Gastrocnemius medialis (tissue), 4 donors: ENCODE data around the gene CSF1. TPM values are rescaled to one million over a fixed set of nuclear protein-coding genes. Genes with fewer than 3 reads are reported as not detected.

Experiments used
- ATAC-seq, 2 donors: fragments of 150-250 bp; one replicate each; pipeline ENCODE4 v1.9.1; 2016
- DNase-seq, 2 donors: peaks; one replicate each; pipeline ENCODE4 v3.0.0-alpha.2; 2019
- H3K27ac ChIP-seq, 4 donors: fragments of 200-600 bp; sonication (generic); 1 replicate in 1 of 4; 2 replicates in 3 of 4; pipeline ENCODE4 v1.5.1; 2016 to 2018; ENCODE audit warnings: mild to moderate bottlenecking in 2 of 4, moderate library complexity in 1 of 4
- H3K27me3 ChIP-seq, 3 donors: fragments of 200-600 bp; sonication (generic) in 2 of 3; 1 replicate in 1 of 3; 2 replicates in 2 of 3; pipeline versions ENCODE4 v1.5.1 to v1.6.0; 2016 to 2019; ENCODE audit warnings: mild to moderate bottlenecking in 1 of 3, moderate library complexity in 1 of 3
- H3K36me3 ChIP-seq, 2 donors: fragments of 200-600 bp; sonication (generic) in 1 of 2; one replicate each; pipeline ENCODE4 v1.5.1; 2017 to 2018
- H3K4me1 ChIP-seq, 2 donors: fragments of 200-600 bp; sonication (generic) in 1 of 2; one replicate each; pipeline ENCODE4 v1.5.1; 2016 to 2017; ENCODE audit warnings: mild to moderate bottlenecking in 2 of 2
- H3K4me3 ChIP-seq, 4 donors: fragments of 200-600 bp; sonication (generic) in 3 of 4; 1 replicate in 1 of 4; 2 replicates in 3 of 4; pipeline ENCODE4 v1.5.1; 2016 to 2019; ENCODE audit warnings: mild to moderate bottlenecking in 2 of 4
- H3K9me3 ChIP-seq, 3 donors: fragments of 200-600 bp; sonication (generic) in 2 of 3; 1 replicate in 1 of 3; 2 replicates in 2 of 3; pipeline ENCODE4 v1.5.1; 2016 to 2019
- POLR2A ChIP-seq, 2 donors: fragments of 450-650 bp; IDR thresholded peaks; one replicate each; pipeline ENCODE4 v1.6.1; 2017; ENCODE audit warnings: antibody characterized with exemption in 2 of 2, mild to moderate bottlenecking in 2 of 2, moderate library complexity in 2 of 2
- in situ Hi-C, 4 donors: fragments of 200-750 bp; cut with MboI; loops; one replicate each; pipeline versions ENCODE4 v1.15.0 to v1.8.0; 2017; ENCODE audit warnings: low sequenced_read_pairs in 4 of 4
- intact Hi-C: fragments of 100-400 bp; cut with DNase I; formaldehyde crosslinking; loops from one replicate; pipeline ENCODE4 v1.15.1; 2023; ENCODE audit warnings: low total_unique reads
- total RNA-seq, 4 donors: library from RNA; depleted of rRNA; stranded (reverse); fragments of >200 nt; gene quantifications; one replicate each; pipeline versions ENCODE4 v1.1.0 to v1.2.3, GENCODE V29; 2016
- TF ChIP-seq, protein P1 (sequence below), 5 experiments: fragments of 450-650 bp in 3 of 5; fragments of 200-600 bp in 2 of 5; sonication (generic) in 2 of 5; IDR thresholded peaks in 4 of 5; conservative IDR thresholded peaks in 1 of 5; 1 replicate in 4 of 5; 2 replicates in 1 of 5; pipeline ENCODE4 v1.5.1; 2016 to 2019; ENCODE audit warnings: antibody characterized with exemption in 5 of 5, mild to moderate bottlenecking in 3 of 5, moderate library complexity in 3 of 5

Gene CSF1
- total RNA-seq, 4 donors from 2014 or later, result 14.6 to 31.1 (median 19.6) TPM

DNA sequence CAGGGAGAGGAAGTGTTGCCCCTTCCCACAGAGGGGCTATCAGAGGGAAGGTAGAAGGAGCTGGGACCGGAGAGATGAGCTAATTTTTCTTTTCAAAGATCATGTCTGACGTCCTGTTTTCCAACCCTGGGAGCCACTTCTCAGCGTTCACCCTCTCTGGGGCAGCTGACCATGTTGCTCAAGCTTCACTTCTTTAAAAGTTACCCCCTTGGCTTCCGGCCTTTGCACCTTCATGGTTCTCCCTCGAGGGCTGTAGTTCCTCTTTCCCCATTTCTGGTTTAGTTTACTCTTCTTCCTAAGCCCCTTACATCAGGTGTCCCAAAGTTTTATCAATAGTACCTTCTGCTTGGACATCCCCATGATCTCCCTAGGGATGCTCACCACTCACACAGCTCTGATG, 23.8 kb upstream of the CSF1 start:
- no peaks in the 10 kb centered on the region for H3K27me3 ChIP-seq
- TF ChIP-seq, protein P1, sequence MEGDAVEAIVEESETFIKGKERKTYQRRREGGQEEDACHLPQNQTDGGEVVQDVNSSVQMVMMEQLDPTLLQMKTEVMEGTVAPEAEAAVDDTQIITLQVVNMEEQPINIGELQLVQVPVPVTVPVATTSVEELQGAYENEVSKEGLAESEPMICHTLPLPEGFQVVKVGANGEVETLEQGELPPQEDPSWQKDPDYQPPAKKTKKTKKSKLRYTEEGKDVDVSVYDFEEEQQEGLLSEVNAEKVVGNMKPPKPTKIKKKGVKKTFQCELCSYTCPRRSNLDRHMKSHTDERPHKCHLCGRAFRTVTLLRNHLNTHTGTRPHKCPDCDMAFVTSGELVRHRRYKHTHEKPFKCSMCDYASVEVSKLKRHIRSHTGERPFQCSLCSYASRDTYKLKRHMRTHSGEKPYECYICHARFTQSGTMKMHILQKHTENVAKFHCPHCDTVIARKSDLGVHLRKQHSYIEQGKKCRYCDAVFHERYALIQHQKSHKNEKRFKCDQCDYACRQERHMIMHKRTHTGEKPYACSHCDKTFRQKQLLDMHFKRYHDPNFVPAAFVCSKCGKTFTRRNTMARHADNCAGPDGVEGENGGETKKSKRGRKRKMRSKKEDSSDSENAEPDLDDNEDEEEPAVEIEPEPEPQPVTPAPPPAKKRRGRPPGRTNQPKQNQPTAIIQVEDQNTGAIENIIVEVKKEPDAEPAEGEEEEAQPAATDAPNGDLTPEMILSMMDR (IDR thresholded peaks at IDR 0.05 in 4 of 5, conservative IDR thresholded peaks at IDR 0.05 in 1 of 5), result no peak
- TF ChIP-seq POLR2A (IDR thresholded peaks at IDR 0.05), result no peak
- no peak overlapping the region for H3K27ac ChIP-seq
- no peaks in the 10 kb centered on the region for H3K36me3 ChIP-seq
- DNase-seq (no peak), ATAC-seq (no peak)
- in situ Hi-C loops (no loop called here), intact Hi-C loops (no loop called here)
- peaks cover 0 to 19% of the 10 kb centered on the region in 2 donors for H3K4me1 ChIP-seq
- H3K4me3 ChIP-seq, result no peak overlapping the region
- H3K9me3 ChIP-seq, result no peaks in the 10 kb centered on the region

DNA sequence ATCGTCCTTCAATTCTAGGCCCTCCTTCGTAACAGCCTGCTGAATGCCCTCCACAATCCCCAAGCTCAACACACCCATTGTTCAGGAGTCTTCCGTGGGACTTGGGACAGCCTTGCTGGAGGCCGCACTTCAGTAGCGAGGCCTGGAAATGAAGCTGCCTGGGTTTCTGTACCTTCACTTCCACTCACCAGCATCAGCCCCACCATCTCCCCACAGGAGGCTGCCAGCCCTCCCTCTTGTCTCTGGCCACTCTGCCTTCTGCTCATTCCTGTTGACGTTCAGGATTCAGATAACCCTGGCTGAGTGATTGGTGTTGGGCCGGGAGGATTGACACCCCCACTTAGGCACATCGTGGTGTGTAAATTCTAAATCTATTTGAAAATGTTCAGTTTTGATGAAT, 23.4 kb upstream of the CSF1 start:
- TF ChIP-seq, protein P1 (IDR thresholded peaks at IDR 0.05 in 4 of 5, conservative IDR thresholded peaks at IDR 0.05 in 1 of 5), result no peak
- TF ChIP-seq POLR2A (IDR thresholded peaks at IDR 0.05), result no peak
- Histone ChIP-seq H3K27me3 (no peaks in the 10 kb centered on the region), H3K36me3 (no peaks in the 10 kb centered on the region), H3K27ac (no peak overlapping the region), H3K4me1 (peaks cover 0 to 24% of the 10 kb centered on the region in 2 donors), H3K4me3 (no peak overlapping the region), H3K9me3 (no peaks in the 10 kb centered on the region)
- in situ Hi-C loops (no loop called here), intact Hi-C loops (no loop called here)
- DNase-seq (no peak), ATAC-seq (no peak)

DNA sequence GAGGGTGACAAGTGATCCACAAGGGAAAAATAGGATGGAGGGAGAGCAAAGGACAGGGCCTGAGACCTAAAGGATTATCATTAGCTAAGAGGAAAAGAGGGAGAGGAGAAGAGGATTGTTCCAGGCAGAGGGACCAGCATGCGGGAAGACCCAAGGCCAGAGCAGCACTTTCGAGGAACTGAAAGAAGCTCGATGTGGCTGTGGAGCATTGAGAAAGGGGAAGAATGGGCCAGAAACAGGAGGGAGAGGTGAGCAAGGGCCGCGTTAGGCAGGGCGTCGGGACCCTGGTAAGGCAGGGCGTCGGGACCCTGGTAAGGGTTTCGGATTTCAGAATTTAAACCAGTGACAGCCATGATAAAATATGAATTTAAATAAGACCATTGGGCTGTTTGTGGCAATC, 22.8 kb upstream of the CSF1 start:
- no peak for TF ChIP-seq POLR2A (IDR thresholded peaks at IDR 0.05)
- TF ChIP-seq, protein P1 (IDR thresholded peaks at IDR 0.05 in 4 of 5, conservative IDR thresholded peaks at IDR 0.05 in 1 of 5), result no peak
- H3K4me1 ChIP-seq, result peaks cover 0 to 30% of the 10 kb centered on the region in 2 donors
- no peak overlapping the region for H3K4me3 ChIP-seq
- intact Hi-C loops, result no loop called here
- no peaks in the 10 kb centered on the region for H3K36me3 ChIP-seq
- in situ Hi-C loops, result no loop called here
- H3K9me3 ChIP-seq, result no peaks in the 10 kb centered on the region
- H3K27me3 ChIP-seq, result no peaks in the 10 kb centered on the region
- H3K27ac ChIP-seq, result no peak overlapping the region
- DNase-seq (no peak), ATAC-seq (no peak)

DNA sequence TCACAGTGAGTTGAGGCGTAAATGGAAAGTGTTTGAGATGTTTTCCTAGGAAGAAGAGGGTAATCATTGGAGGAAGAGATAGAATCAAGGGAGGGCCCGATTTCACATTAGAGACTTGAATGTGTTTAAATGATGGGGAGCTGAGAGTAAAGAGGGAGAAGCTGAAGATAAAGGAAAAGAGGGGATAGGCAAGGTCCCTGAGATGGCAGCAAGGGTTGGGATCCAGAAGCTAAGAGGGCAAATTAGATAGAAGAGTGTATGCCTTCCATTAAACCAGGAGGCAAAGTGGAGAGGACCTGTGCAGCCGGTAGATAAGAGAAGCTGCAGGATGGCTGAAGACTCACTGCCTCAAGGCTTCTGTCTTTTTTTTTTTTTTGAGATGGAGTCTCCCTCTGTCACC, 21.6 kb upstream of the CSF1 start:
- H3K4me1 ChIP-seq, result peaks cover 0 to 26% of the 10 kb centered on the region in 2 donors
- no peaks in the 10 kb centered on the region for H3K9me3 ChIP-seq
- in situ Hi-C loops (no loop called here), intact Hi-C loops (no loop called here)
- no peak overlapping the region for H3K27ac ChIP-seq
- TF ChIP-seq, protein P1 (IDR thresholded peaks at IDR 0.05 in 4 of 5, conservative IDR thresholded peaks at IDR 0.05 in 1 of 5), result no peak
- no peak for TF ChIP-seq POLR2A (IDR thresholded peaks at IDR 0.05)
- no peaks in the 10 kb centered on the region for H3K27me3 ChIP-seq
- DNase-seq, result no peak
- ATAC-seq, result no peak
- H3K36me3 ChIP-seq, result no peaks in the 10 kb centered on the region
- no peak overlapping the region for H3K4me3 ChIP-seq
